HCT116 (cell line): ENCODE data around the gene NAA25. TPM values are rescaled to one million over a fixed set of nuclear protein-coding genes. Genes with fewer than 3 reads are reported as not detected.
A peak's percentile ranks its signal among the peaks of the same experiment; 100 is the strongest.
"Not testable (repeated sequence)": the region's sequence is repeated elsewhere in the genome, so short reads cannot be mapped to it uniquely, and the experiment has no call there.

Experiments
- ATAC-seq: fragments of 200-7000 bp; cut with Tn5 transposase; 2 replicates; pipeline ENCODE4 v1.9.1; 2020; ENCODE audit warnings: mild to moderate bottlenecking, moderate library complexity
- BruUV-seq: library from RNA; stranded (reverse); fragments of 400-500 nt; replicated peaks from 2 replicates; lab custom pipeline; 2021; lab: Mats Ljungman, UMichigan
- CTCF ChIA-PET: fragments of 300-600 bp; sonication (Branson Sonifier 250); formaldehyde crosslinking; loops from one replicate; lab custom pipeline; 2021; ENCODE audit warnings: antibody characterized with exemption; lab: Charles Lee
- POLR2A ChIA-PET: fragments of 300-600, 350-600 bp; sonication (Branson Sonifier 250); formaldehyde crosslinking; loops from one replicate; lab custom pipeline; 2021; ENCODE audit warnings: antibody characterized with exemption; lab: Charles Lee
- RAD21 ChIA-PET, 2 experiments: fragments of 300-600 bp; sonication (Branson Sonifier 250); formaldehyde crosslinking; loops; one replicate each; lab custom pipeline; 2023; ENCODE audit warnings: low total read pairs in 2 of 2; ENCODE audit not compliant: uncharacterized antibody in 2 of 2, unreplicated experiment in 2 of 2, low non-redundant PET in 1 of 2; lab: Charles Lee
- DNase-seq: peaks from one replicate; pipeline ENCODE4 v3.0.0-alpha.2; 2010; ENCODE audit warnings: low read depth, low spot score
- H2AFZ ChIP-seq: fragments of 200-600 bp; shearing (Covaris generic), sonication (generic); 2 replicates; pipeline ENCODE4 v1.6.1; 2017; ENCODE audit warnings: low read depth, mixed run types, mixed read lengths, antibody characterized with exemption, low read length; ENCODE audit not compliant: poor library complexity, severe bottlenecking
- H3K27ac ChIP-seq: 2 replicates; pipeline ENCODE4 v1.5.1; 2012; ENCODE audit warnings: low read depth, low read length
- H3K27me3 ChIP-seq: fragments of 200-600 bp; sonication (generic); 2 replicates; pipeline ENCODE4 v1.6.1; 2016; ENCODE audit warnings: mixed run types, low read length, mixed read lengths; ENCODE audit not compliant: insufficient read depth
- H3K36me3 ChIP-seq, 2 experiments: fragments of 200-500 bp in 1 of 2; fragments of 200-600 bp in 1 of 2; sonication (Bioruptor generic) in 1 of 2; sonication (generic) in 1 of 2; 2 replicates each; pipeline versions ENCODE4 v1.5.1 to v1.6.1; 2014 to 2016; ENCODE audit warnings: low read length in 2 of 2, inconsistent platforms in 1 of 2, mixed read lengths in 1 of 2, mixed run types in 1 of 2; ENCODE audit not compliant: insufficient read depth in 2 of 2, control insufficient read depth in 1 of 2
- H3K4me1 ChIP-seq, 2 experiments: fragments of 200-600 bp in 1 of 2; sonication (generic) in 1 of 2; 2 replicates each; pipeline versions ENCODE4 v1.5.1 to v1.6.1; 2012 to 2017; ENCODE audit warnings: low read length in 2 of 2, inconsistent platforms in 1 of 2, mild to moderate bottlenecking in 1 of 2, mixed read lengths in 1 of 2, mixed run types in 1 of 2, moderate library complexity in 1 of 2; ENCODE audit not compliant: insufficient read depth in 2 of 2, control insufficient read depth in 1 of 2
- H3K4me2 ChIP-seq: fragments of 200-600 bp; sonication (generic); 2 replicates; pipeline ENCODE4 v1.6.1; 2017; ENCODE audit warnings: mixed run types, low read length, mixed read lengths
- H3K4me3 ChIP-seq, 2 experiments: fragments of 200-600 bp in 1 of 2; sonication (generic) in 1 of 2; replicated peaks in 1 of 2; 2 replicates each; pipeline ENCODE4 v1.5.1; 2011 to 2016; ENCODE audit warnings: low read length in 2 of 2, control low read depth in 1 of 2, low read depth in 1 of 2, mild to moderate bottlenecking in 1 of 2, mixed read lengths in 1 of 2, mixed run types in 1 of 2
- H3K79me2 ChIP-seq: fragments of 200-600 bp; sonication (generic); 2 replicates; pipeline ENCODE4 v1.6.1; 2017; ENCODE audit warnings: mild to moderate bottlenecking, mixed run types, low read length, moderate library complexity, mixed read lengths; ENCODE audit not compliant: insufficient read depth
- H3K9ac ChIP-seq: fragments of 200-600 bp; sonication (generic); 2 replicates; pipeline ENCODE4 v1.6.1; 2016; ENCODE audit warnings: low read length, mixed read lengths
- H3K9me2 ChIP-seq: fragments of 200-600 bp; sonication (generic), shearing (Covaris generic); 2 replicates; pipeline ENCODE4 v1.6.1; 2017; ENCODE audit warnings: mixed run types, mild to moderate bottlenecking, moderate library complexity; ENCODE audit not compliant: insufficient read depth
- H3K9me3 ChIP-seq, 2 experiments: fragments of 200-500 bp in 1 of 2; fragments of 200-600 bp in 1 of 2; sonication (Bioruptor generic) in 1 of 2; sonication (generic) in 1 of 2; 2 replicates each; pipeline ENCODE4 v1.6.1; 2014 to 2017; ENCODE audit warnings: low read length in 2 of 2, mixed read lengths in 2 of 2, inconsistent platforms in 1 of 2, low read depth in 1 of 2, mild to moderate bottlenecking in 1 of 2, mixed run types in 1 of 2, moderate library complexity in 1 of 2; ENCODE audit not compliant: control insufficient read depth in 1 of 2, insufficient read depth in 1 of 2
- H4K20me1 ChIP-seq: fragments of 200-600 bp; sonication (generic), shearing (Covaris generic); 2 replicates; pipeline ENCODE4 v1.6.1; 2017; ENCODE audit warnings: mixed run types, mild to moderate bottlenecking, moderate library complexity; ENCODE audit not compliant: insufficient read depth
- EZH2phosphoT487 ChIP-seq: fragments of 200-600 bp; IDR thresholded peaks from 2 replicates; pipeline ENCODE4 v1.6.1; 2018; ENCODE audit warnings: antibody characterized with exemption, borderline replicate concordance
- SP1 ChIP-seq: IDR thresholded peaks from 2 replicates; pipeline ENCODE4 v1.6.1; 2012; ENCODE audit warnings: low read depth
- intact Hi-C: fragments of 100-400 bp; cut with micrococcal nuclease; formaldehyde crosslinking; loops from 2 replicates; pipeline ENCODE4 v1.10.0; 2022
- total RNA-seq: library from RNA; stranded (reverse); gene quantifications from one replicate; pipeline ENCODE4 v1.2.1, GENCODE V29; 2021; ENCODE audit not compliant: unreplicated experiment

The NAA25 gene
- total RNA-seq, 1 experiment from 2014 or later = 56.6 TPM

DNA sequence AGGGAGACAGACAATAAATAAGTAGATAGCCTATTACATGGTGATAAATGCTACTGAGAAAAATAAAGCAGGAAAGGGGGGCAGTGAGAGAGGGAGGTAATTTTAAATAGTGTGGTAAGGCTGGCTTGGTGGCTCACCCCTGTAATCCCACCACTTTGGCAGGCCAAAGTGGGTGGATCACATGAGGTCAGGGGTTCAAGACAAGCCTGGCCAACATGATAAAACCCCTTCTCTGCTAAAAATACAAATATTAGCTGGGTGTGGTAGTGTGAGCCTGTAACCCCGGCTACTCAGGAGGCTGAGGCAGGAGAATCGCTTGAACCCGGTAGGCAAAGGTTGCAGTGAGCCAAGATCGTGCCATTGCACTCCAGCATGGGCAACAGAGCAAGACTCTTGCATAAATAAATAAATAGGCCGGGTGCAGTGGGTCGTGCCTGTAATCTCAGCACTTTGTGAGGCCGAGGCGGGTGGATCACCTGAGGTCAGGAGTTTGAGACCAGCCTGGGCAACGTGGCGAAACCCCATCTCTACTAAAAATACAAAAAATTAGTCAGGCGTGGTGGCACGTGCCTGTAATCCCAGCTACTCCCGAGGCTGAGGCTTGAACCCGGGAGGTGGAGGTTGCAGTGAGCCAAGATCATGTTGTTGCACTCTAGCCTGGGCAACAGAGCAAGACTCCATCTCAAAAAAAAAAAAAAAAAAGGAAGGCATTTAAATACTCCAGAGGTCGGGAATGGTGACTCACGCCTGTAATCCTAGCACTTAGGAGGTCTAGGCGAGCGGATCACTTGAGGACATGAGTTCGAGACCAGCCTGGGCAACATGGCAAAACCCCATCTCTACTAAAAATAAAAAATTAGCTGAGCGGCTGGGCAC lies 2.4 kb upstream of the NAA25 start:
- RAD21 ChIA-PET, H3K9me3 ChIP-seq, BruUV-seq, H3K4me3 ChIP-seq, intact Hi-C loops, H3K27me3 ChIP-seq, H4K20me1 ChIP-seq, DNase-seq, H3K9me2 ChIP-seq, CTCF ChIA-PET, ATAC-seq: not testable (repeated sequence)
- Histone ChIP-seq H3K36me3 (peaks cover 0 to 10% of the 10 kb centered on the region in 2 experiments; a peak in 2 of 4 replicates), H3K9ac (peak overlapping the region; percentile 100), H3K4me2 (peak overlapping the region; percentile 95), H3K27ac (peak overlapping the region; percentile 96), H3K4me1 (peaks cover 58 to 74% of the 10 kb centered on the region in 2 experiments), H2AFZ (peak overlapping the region; percentile 39), H3K79me2 (peaks cover 30% of the 10 kb centered on the region)
- POLR2A ChIA-PET = interaction anchor here (3.4 kb wide), 1 partner anchor 12 kb away, joined by 11 read pairs; no protein-coding TSS in a partner anchor

GRCh38 chr12:112107306-112108201 lies 1.0 kb downstream of the NAA25 start:
- TSS peak; percentile 44 for BruUV-seq
- Histone ChIP-seq H3K9me3 (no peaks in the 10 kb centered on the region), H4K20me1 (peaks cover 19% of the 10 kb centered on the region), H3K27me3 (no peaks in the 10 kb centered on the region), H3K9ac (peak overlapping the region; percentile 100), H2AFZ (no peak overlapping the region), H3K4me2 (peak overlapping the region; percentile 95), H3K79me2 (peaks cover 65% of the 10 kb centered on the region), H3K4me3 (peak overlapping the region; percentile 82 to 96), H3K4me1 (peaks cover 48 to 70% of the 10 kb centered on the region in 2 experiments), H3K9me2 (no peaks in the 10 kb centered on the region), H3K27ac (peak overlapping the region; percentile 96), H3K36me3 (peaks cover 0 to 24% of the 10 kb centered on the region in 2 experiments; a peak in 2 of 4 replicates)
- DNase-seq = no peak
- POLR2A ChIA-PET = interaction anchor here (1.2 to 2.9 kb wide), 2 partner anchors 10 to 93 kb away, joined by 4 to 10 read pairs; no protein-coding TSS in a partner anchor
- CTCF ChIA-PET = no interaction called here
- RAD21 ChIA-PET = no interaction called here
- TF ChIP-seq SP1 (no peak), EZH2phosphoT487 (no peak)
- ATAC-seq = no peak
- intact Hi-C loops = loop anchor here (10.0 kb wide), 1 partner anchor 277 kb away; the partner anchor contains the start of gene HECTD4
